IMR-90 (cell line): ENCODE data around the gene TFCP2. TPM values are rescaled to one million over a fixed set of nuclear protein-coding genes. Genes with fewer than 3 reads are reported as not detected.

Experiments used
- ATAC-seq: fragments of 200-7000 bp; cut with Tn5 transposase; 2 replicates; pipeline ENCODE4 v1.9.1; 2020; ENCODE audit warnings: low read depth, mild to moderate bottlenecking, moderate library complexity
- BruUV-seq: library from RNA; stranded (reverse); fragments of 400-500 nt; replicated peaks from 2 replicates; lab custom pipeline; 2021; lab: Mats Ljungman, UMichigan
- CTCF ChIA-PET: fragments of 300-600 bp; formaldehyde crosslinking; extraction: SDS; loops from one replicate; lab custom pipeline; 2021; ENCODE audit warnings: antibody characterized with exemption; lab: Yijun Ruan, JAX
- POLR2A ChIA-PET: fragments of 300-600 bp; sonication (Branson Sonifier 250); formaldehyde crosslinking; loops from one replicate; lab custom pipeline; 2022; ENCODE audit warnings: antibody characterized with exemption; ENCODE audit not compliant: unreplicated experiment; lab: Charles Lee
- DNase-seq: peaks from one replicate; pipeline ENCODE4 v3.0.0; 2013
- H2AFZ ChIP-seq: replicated peaks from 2 replicates; pipeline ENCODE3; 2013; ENCODE audit warnings: low read length, mild to moderate bottlenecking; ENCODE audit not compliant: poor library complexity
- H2AK5ac ChIP-seq: 2 replicates; pipeline ENCODE4 v1.6.1; 2013; ENCODE audit warnings: low read depth, low read length, inconsistent platforms
- H2AK9ac ChIP-seq: replicated peaks from 2 replicates; pipeline ENCODE3; 2013; ENCODE audit warnings: mild to moderate bottlenecking, low read depth, low read length, moderate library complexity; ENCODE audit not compliant: poor library complexity
- H2BK120ac ChIP-seq: 2 replicates; pipeline ENCODE4 v1.6.1; 2013; ENCODE audit warnings: low read depth, low read length, inconsistent platforms
- H2BK15ac ChIP-seq: 3 replicates; pipeline ENCODE4 v1.6.1; 2013; ENCODE audit warnings: low read depth, low read length, inconsistent platforms
- H2BK20ac ChIP-seq: 2 replicates; pipeline ENCODE4 v1.6.1; 2013; ENCODE audit warnings: low read depth, mild to moderate bottlenecking, inconsistent platforms, low read length, moderate library complexity
- H2BK5ac ChIP-seq: 2 replicates; pipeline ENCODE4 v1.6.1; 2013; ENCODE audit warnings: mild to moderate bottlenecking, low read depth, low read length, inconsistent platforms; ENCODE audit not compliant: poor library complexity, severe bottlenecking
- H3K14ac ChIP-seq: replicated peaks from 2 replicates; pipeline ENCODE4 v1.6.1; 2013; ENCODE audit warnings: low read depth, low read length, inconsistent platforms
- H3K18ac ChIP-seq: 2 replicates; pipeline ENCODE4 v1.6.1; 2013; ENCODE audit warnings: low read depth, low read length, control low read depth
- H3K23ac ChIP-seq: 2 replicates; pipeline ENCODE4 v1.6.1; 2013; ENCODE audit warnings: low read depth, low read length, inconsistent platforms
- H3K27ac ChIP-seq: 2 replicates; pipeline ENCODE4 v1.5.1; 2013; ENCODE audit warnings: mild to moderate bottlenecking, control low read depth, low read length; ENCODE audit not compliant: insufficient read depth
- H3K27me3 ChIP-seq: 2 replicates; pipeline ENCODE4 v1.6.1; 2013; ENCODE audit warnings: low read length; ENCODE audit not compliant: control insufficient read depth, insufficient read depth
- H3K36me3 ChIP-seq: 2 replicates; pipeline ENCODE4 v1.6.1; 2013; ENCODE audit warnings: low read length, mixed read lengths; ENCODE audit not compliant: control insufficient read depth, insufficient read depth
- H3K4ac ChIP-seq: 2 replicates; pipeline ENCODE4 v1.6.1; 2013; ENCODE audit warnings: low read depth, low read length, inconsistent platforms
- H3K4me1 ChIP-seq: 2 replicates; pipeline ENCODE4 v1.6.1; 2013; ENCODE audit warnings: low read length, mixed read lengths; ENCODE audit not compliant: control insufficient read depth, insufficient read depth
- H3K4me2 ChIP-seq: 2 replicates; pipeline ENCODE4 v1.6.1; 2013; ENCODE audit warnings: low read depth, mild to moderate bottlenecking, control low read depth, low read length, moderate library complexity
- H3K4me3 ChIP-seq: 2 replicates; pipeline ENCODE4 v1.5.1; 2013; ENCODE audit warnings: low read depth, mild to moderate bottlenecking, control low read depth, low read length, moderate library complexity; ENCODE audit not compliant: insufficient read depth
- H3K56ac ChIP-seq: 2 replicates; pipeline ENCODE4 v1.6.1; 2013; ENCODE audit warnings: low read length, inconsistent platforms; ENCODE audit not compliant: insufficient read depth; ENCODE audit errors: extremely low read depth
- H3K79me1 ChIP-seq, 2 experiments: 2 replicates each; pipeline ENCODE4 v1.6.1; 2013; ENCODE audit warnings: low read length in 2 of 2, inconsistent platforms in 1 of 2, low read depth in 1 of 2
- H3K9ac ChIP-seq: 2 replicates; pipeline ENCODE4 v1.6.1; 2013; ENCODE audit warnings: low read depth, low read length, control low read depth
- H3K9me1 ChIP-seq: 2 replicates; pipeline ENCODE4 v1.6.1; 2013; ENCODE audit warnings: low read length, inconsistent platforms; ENCODE audit not compliant: insufficient read depth
- H3K9me3 ChIP-seq: 2 replicates; pipeline ENCODE4 v1.6.1; 2013; ENCODE audit warnings: low read length; ENCODE audit not compliant: control insufficient read depth, insufficient read depth
- H4K20me1 ChIP-seq: 2 replicates; pipeline ENCODE4 v1.6.1; 2013; ENCODE audit warnings: low read length, inconsistent platforms; ENCODE audit not compliant: insufficient read depth
- H4K5ac ChIP-seq: 2 replicates; pipeline ENCODE4 v1.6.1; 2013; ENCODE audit warnings: mild to moderate bottlenecking, low read depth, low read length, control low read depth
- H4K8ac ChIP-seq, 2 experiments: 2 replicates each; pipeline ENCODE4 v1.6.1; 2013; ENCODE audit warnings: low read depth in 2 of 2, low read length in 2 of 2, control low read depth in 1 of 2, inconsistent platforms in 1 of 2
- H4K91ac ChIP-seq: 2 replicates; pipeline ENCODE4 v1.6.1; 2013; ENCODE audit warnings: low read depth, low read length, inconsistent platforms; ENCODE audit not compliant: insufficient read depth
- FOS ChIP-seq: fragments of 150-350 bp; IDR thresholded peaks from 2 replicates; pipeline ENCODE4 v1.6.1; 2016; ENCODE audit warnings: low read depth, low read length
- MXI1 ChIP-seq: IDR thresholded peaks from 2 replicates; pipeline ENCODE4 v1.6.1; 2012; ENCODE audit warnings: low read depth, mild to moderate bottlenecking, low read length, moderate library complexity, borderline replicate concordance
- NFE2L2 ChIP-seq: fragments of 150-350 bp; IDR thresholded peaks from 2 replicates; pipeline ENCODE4 v1.6.1; 2016; ENCODE audit warnings: low read depth, mild to moderate bottlenecking, low read length
- POLR2A ChIP-seq: IDR thresholded peaks from 2 replicates; pipeline ENCODE4 v1.6.1; 2012; ENCODE audit warnings: mild to moderate bottlenecking, low read depth, low read length
- RFX5 ChIP-seq: IDR thresholded peaks from 2 replicates; pipeline ENCODE4 v1.8.0; 2012; ENCODE audit warnings: low read depth, mild to moderate bottlenecking, low read length, moderate library complexity
- SMC3 ChIP-seq: fragments of 150-350 bp; IDR thresholded peaks from 2 replicates; pipeline ENCODE4 v1.6.1; 2016; ENCODE audit warnings: low read depth, mild to moderate bottlenecking, antibody characterized with exemption, low read length, moderate library complexity
- WGBS, 2 experiments: methylation state at CpG; one replicate each; pipeline versions ENCODE4 v1.1.5 to v1.1.7; 2013; ENCODE audit warnings: missing lambda C conversion rate in 2 of 2; ENCODE audit not compliant: insufficient read length in 1 of 2; ENCODE audit errors: extremely low coverage in 2 of 2; 5-methylcytosine and 5-hydroxymethylcytosine counted together
- dilution Hi-C: fragments of 300-500 bp; cut with HindIII; formaldehyde crosslinking; loops from one replicate; pipeline ENCODE4 v1.14.3; 2018; ENCODE audit warnings: low sequenced_read_pairs; ENCODE audit not compliant: unreplicated experiment
- in situ Hi-C: fragments of 300-500 bp; cut with MboI; formaldehyde crosslinking; loops from 3 replicates; pipeline ENCODE4 v1.14.3; 2019; ENCODE audit warnings: low sequenced_read_pairs, inconsistent platforms, mixed read lengths
- intact Hi-C: fragments of 100-400 bp; cut with micrococcal nuclease; formaldehyde crosslinking; loops from 2 replicates; pipeline ENCODE4 v1.10.0; 2022
- polyA plus RNA-seq, 3 experiments: library from polyadenylated mRNA; depleted of rRNA; stranded (reverse); fragments of >200 nt; gene quantifications; 2 replicates each; pipeline ENCODE4 v1.2.3, GENCODE V29; 2012; ENCODE audit warnings: low replicate concordance in 1 of 3
- total RNA-seq: library from RNA; depleted of rRNA; stranded (reverse); fragments of >200 nt; gene quantifications from 2 replicates; pipeline ENCODE4 v1.2.3, GENCODE V29; 2012
- TF ChIP-seq, protein P1 (sequence below): conservative IDR thresholded peaks from 2 replicates; pipeline ENCODE4 v1.5.1; 2012; ENCODE audit warnings: mild to moderate bottlenecking, low read depth, low read length, improper control_type of control experiment
- TF ChIP-seq, protein P2 (sequence below): fragments of 150-350 bp; IDR thresholded peaks from 2 replicates; pipeline ENCODE4 v1.6.1; 2016; ENCODE audit warnings: low read depth, mild to moderate bottlenecking, low read length, moderate library complexity, borderline replicate concordance
- TF ChIP-seq, protein P3 (sequence below): fragments of 150-350 bp; IDR thresholded peaks from 2 replicates; pipeline ENCODE4 v1.6.1; 2017; ENCODE audit warnings: mild to moderate bottlenecking, antibody characterized with exemption, low read length, low read depth

Gene TFCP2
- total and polyA plus RNA-seq, 2 of the 4 experiments (the other 2 are of a cell fraction), result 10.0 to 15.4 TPM

DNA sequence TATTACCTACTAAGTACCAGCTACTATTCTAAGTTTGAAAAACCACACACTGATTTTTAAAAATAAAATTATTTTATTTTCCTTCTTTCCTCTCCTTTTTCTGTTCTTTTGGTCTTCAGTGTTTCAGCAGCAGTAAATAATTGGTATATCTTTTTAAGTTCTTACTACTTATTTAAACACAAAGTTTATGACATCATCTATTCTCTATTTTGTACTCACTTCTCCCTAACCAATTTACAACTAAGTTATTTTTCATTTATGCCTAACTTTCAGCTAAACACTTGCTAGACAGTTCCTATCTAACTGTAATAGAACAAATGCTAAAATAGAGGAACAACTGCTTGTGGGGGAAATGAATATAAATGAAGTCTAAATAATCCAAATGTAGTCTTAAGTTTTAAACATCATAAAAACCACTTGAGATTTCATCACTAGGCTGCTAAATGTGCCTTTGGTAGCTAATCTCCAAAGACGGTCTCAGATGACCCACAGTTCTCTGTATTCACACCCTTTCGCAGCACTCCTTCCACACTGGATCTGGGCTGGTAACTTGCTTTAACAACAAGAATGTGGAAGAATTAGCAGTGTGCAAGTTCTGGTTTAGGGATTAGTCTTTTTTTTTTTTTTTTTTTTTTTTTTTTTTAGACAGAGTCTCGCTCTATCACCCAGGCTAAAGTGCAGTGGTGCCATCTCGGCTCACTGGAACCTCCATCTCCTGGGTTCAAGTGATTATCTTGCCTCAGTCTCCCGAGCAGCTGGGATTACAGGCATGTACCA lies 41.0 kb downstream of the TFCP2 start (continued):
- no peak for TF ChIP-seq POLR2A

DNA sequence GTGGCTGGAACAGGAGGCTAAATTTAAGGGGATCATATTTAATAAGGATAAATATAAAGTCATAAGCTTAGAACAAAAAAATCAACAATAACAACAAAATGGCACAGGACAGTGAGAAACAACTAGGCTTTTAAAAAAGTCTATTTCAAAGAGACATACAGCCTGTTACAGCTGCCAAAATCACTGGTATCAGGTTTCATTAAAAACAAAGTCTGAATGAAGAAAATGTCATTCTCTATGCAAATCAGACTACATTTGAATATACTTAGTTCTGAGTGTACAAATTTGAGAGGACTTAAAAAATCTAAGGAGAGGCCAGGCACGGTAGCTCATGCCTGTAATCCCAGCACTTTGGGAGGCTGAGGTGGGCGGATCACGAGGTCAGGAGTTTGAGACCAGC lies 44.0 kb downstream of the TFCP2 start:
- Histone ChIP-seq H2AFZ (no peak overlapping the region), H2BK15ac (no peak overlapping the region), H2AK9ac (no peak overlapping the region), H3K4ac (no peak overlapping the region), H3K23ac (no peak overlapping the region), H4K8ac (no peak overlapping the region), H3K79me1 (peaks cover 3 to 27% of the 10 kb centered on the region in 2 experiments; a peak in 1 of 4 replicates), H2BK5ac (no peak overlapping the region), H3K36me3 (peaks cover 8% of the 10 kb centered on the region; the same call in 1 of the 2 replicates), H3K9ac (no peak overlapping the region), H3K27me3 (no peaks in the 10 kb centered on the region), H3K4me1 (peaks cover 3% of the 10 kb centered on the region), H2AK5ac (no peak overlapping the region), H3K4me2 (no peak overlapping the region), H2BK120ac (no peak overlapping the region), H3K14ac (no peak overlapping the region), H4K20me1 (0 out of 2 replicates have a peak, but pooled peaks cover 3% of the 10 kb centered on the region), H2BK20ac (no peak overlapping the region), H3K56ac (no peak overlapping the region), H3K18ac (no peak overlapping the region), H3K9me1 (peaks cover 12% of the 10 kb centered on the region), H4K5ac (no peak overlapping the region), H3K9me3 (no peaks in the 10 kb centered on the region), H4K91ac (no peak overlapping the region), H3K4me3 (no peak overlapping the region), H3K27ac (no peak overlapping the region)
- dilution Hi-C loops (no loop called here), in situ Hi-C loops (no loop called here), intact Hi-C loops (loop anchor here (5.0 kb wide), 1 partner anchor 43 kb away; the partner anchor contains the start of gene TFCP2)
- TF ChIP-seq RFX5 (no peak), SMC3 (no peak), FOS (no peak), MXI1 (no peak), NFE2L2 (no peak)
- TF ChIP-seq, protein P1, sequence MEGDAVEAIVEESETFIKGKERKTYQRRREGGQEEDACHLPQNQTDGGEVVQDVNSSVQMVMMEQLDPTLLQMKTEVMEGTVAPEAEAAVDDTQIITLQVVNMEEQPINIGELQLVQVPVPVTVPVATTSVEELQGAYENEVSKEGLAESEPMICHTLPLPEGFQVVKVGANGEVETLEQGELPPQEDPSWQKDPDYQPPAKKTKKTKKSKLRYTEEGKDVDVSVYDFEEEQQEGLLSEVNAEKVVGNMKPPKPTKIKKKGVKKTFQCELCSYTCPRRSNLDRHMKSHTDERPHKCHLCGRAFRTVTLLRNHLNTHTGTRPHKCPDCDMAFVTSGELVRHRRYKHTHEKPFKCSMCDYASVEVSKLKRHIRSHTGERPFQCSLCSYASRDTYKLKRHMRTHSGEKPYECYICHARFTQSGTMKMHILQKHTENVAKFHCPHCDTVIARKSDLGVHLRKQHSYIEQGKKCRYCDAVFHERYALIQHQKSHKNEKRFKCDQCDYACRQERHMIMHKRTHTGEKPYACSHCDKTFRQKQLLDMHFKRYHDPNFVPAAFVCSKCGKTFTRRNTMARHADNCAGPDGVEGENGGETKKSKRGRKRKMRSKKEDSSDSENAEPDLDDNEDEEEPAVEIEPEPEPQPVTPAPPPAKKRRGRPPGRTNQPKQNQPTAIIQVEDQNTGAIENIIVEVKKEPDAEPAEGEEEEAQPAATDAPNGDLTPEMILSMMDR, result no peak
- TF ChIP-seq, protein P2, sequence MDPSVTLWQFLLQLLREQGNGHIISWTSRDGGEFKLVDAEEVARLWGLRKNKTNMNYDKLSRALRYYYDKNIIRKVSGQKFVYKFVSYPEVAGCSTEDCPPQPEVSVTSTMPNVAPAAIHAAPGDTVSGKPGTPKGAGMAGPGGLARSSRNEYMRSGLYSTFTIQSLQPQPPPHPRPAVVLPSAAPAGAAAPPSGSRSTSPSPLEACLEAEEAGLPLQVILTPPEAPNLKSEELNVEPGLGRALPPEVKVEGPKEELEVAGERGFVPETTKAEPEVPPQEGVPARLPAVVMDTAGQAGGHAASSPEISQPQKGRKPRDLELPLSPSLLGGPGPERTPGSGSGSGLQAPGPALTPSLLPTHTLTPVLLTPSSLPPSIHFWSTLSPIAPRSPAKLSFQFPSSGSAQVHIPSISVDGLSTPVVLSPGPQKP, result no peak
- TF ChIP-seq, protein P3, sequence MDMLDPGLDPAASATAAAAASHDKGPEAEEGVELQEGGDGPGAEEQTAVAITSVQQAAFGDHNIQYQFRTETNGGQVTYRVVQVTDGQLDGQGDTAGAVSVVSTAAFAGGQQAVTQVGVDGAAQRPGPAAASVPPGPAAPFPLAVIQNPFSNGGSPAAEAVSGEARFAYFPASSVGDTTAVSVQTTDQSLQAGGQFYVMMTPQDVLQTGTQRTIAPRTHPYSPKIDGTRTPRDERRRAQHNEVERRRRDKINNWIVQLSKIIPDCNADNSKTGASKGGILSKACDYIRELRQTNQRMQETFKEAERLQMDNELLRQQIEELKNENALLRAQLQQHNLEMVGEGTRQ, result no peak
- ATAC-seq, result peak; percentile 70
- no CpG with 5 or more reads among the region's 3 CpGs for WGBS, 2 experiments
- no TSS peak for BruUV-seq
- DNase-seq, result peak; percentile 51
- ChIA-PET CTCF (no interaction called here), POLR2A (no interaction called here)
